Stimulated activated naive CD8-positive, alpha-beta T cell treated with anti-CD3 and anti-CD28 coated beads, Interleukin-15, Interleukin-2, amounts not matched to agents 100 U/mL and 50 U/mL, for 24 hours (primary cell): Measurements from ENCODE around the gene HSFY2.
"Not testable (repeated sequence)": the region's sequence is repeated elsewhere in the genome, so short reads cannot be mapped to it uniquely, and the experiment has no call there.

Source experiments
- ATAC-seq: fragments of 150-1000 bp; cut with Tn5 transposase; one replicate; pipeline ENCODE4 v1.10.0; 2021
- DNase-seq: peaks from one replicate; pipeline ENCODE4 v3.0.0; 2021

The HSFY2 gene

GRCh38 chrY:18773635-18774034 lies at the start of gene HSFY2:
TSS of gene HSFY2 (minus strand) at chrY:18773735. CDS start at chrY:18773618, 117 bp downstream.
- not testable (repeated sequence) for ATAC-seq, DNase-seq

GRCh38 chrY:18815751-18816150 lies 42.2 kb upstream of the HSFY2 start:
- not testable (repeated sequence) for ATAC-seq, DNase-seq

- DNase-seq, ATAC-seq: not testable (repeated sequence)
Observed at GRCh38 chrY:18788757-18789406, 15.3 kb upstream of the HSFY2 start.

- not testable (repeated sequence) for DNase-seq, ATAC-seq
Observed at GRCh38 chrY:18754077-18754476, 19.5 kb downstream of the HSFY2 start.

- ATAC-seq, DNase-seq: not testable (repeated sequence)
Observed at GRCh38 chrY:18753133-18753815, 20.3 kb downstream of the HSFY2 start.

GRCh38 chrY:18723714-18724113 lies 49.8 kb downstream of the HSFY2 start:
- not testable (repeated sequence) for DNase-seq, ATAC-seq
